CD4-positive, alpha-beta memory T cell (primary cell): ENCODE results near the gene PDPR. TPM values are rescaled to one million over a fixed set of nuclear protein-coding genes. Genes with fewer than 3 reads are reported as not detected.
A peak's percentile ranks its signal among the peaks of the same experiment; 100 is the strongest.
"Not testable (repeated sequence)": the region's sequence is repeated elsewhere in the genome, so short reads cannot be mapped to it uniquely, and the experiment has no call there.

Experiments
- CTCF ChIA-PET: fragments of 350-600 bp; sonication (Branson Sonifier 250); formaldehyde crosslinking; loops from one replicate; lab custom pipeline; 2021; ENCODE audit warnings: inconsistent platforms; ENCODE audit not compliant: partially characterized antibody; lab: Charles Lee
- POLR2A ChIA-PET: fragments of 350-600 bp; sonication (Branson Sonifier 250); formaldehyde crosslinking; loops from one replicate; lab custom pipeline; 2021; ENCODE audit not compliant: partially characterized antibody; lab: Charles Lee
- DNase-seq, 5 donors: peaks; one replicate each; pipeline versions ENCODE4 v3.0.0 to v3.0.0-alpha.2; 2020 to 2022; ENCODE audit warnings: mixed read lengths in 1 of 5
- H3K27ac ChIP-seq: one replicate; pipeline ENCODE4 v1.7.0; 2013; ENCODE audit warnings: low read depth, low read length
- H3K27me3 ChIP-seq: 2 replicates; pipeline ENCODE4 v1.7.0; 2013; ENCODE audit warnings: mild to moderate bottlenecking, low read length, moderate library complexity; ENCODE audit not compliant: insufficient read depth
- H3K36me3 ChIP-seq: 2 replicates; pipeline ENCODE4 v1.7.0; 2013; ENCODE audit warnings: mild to moderate bottlenecking, low read length, moderate library complexity; ENCODE audit not compliant: insufficient read depth
- H3K4me1 ChIP-seq: 2 replicates; pipeline ENCODE4 v1.7.0; 2013; ENCODE audit warnings: mild to moderate bottlenecking, low read length, moderate library complexity; ENCODE audit not compliant: insufficient read depth
- H3K4me3 ChIP-seq, 2 donors: one replicate each; pipeline ENCODE4 v1.7.0; 2013; ENCODE audit warnings: low read length in 2 of 2, mild to moderate bottlenecking in 1 of 2
- H3K9me3 ChIP-seq, 2 donors: one replicate each; pipeline ENCODE4 v1.7.0; 2013; ENCODE audit warnings: low read length in 2 of 2, control low read depth in 1 of 2; ENCODE audit not compliant: control insufficient read depth in 1 of 2
- H3K27ac Mint-ChIP-seq, 7 donors: one replicate each; pipeline ENCODE4 v1.8.0; 2020 to 2021; ENCODE audit warnings: mixed read lengths in 7 of 7, mild to moderate bottlenecking in 6 of 7, inconsistent platforms in 3 of 7, moderate library complexity in 3 of 7
- H3K27me3 Mint-ChIP-seq, 2 donors: one replicate each; pipeline ENCODE4 v1.8.0; 2020 to 2021; ENCODE audit warnings: mixed read lengths in 2 of 2
- H3K36me3 Mint-ChIP-seq, 2 donors: one replicate each; pipeline ENCODE4 v1.8.0; 2020 to 2021; ENCODE audit warnings: mixed read lengths in 2 of 2, inconsistent platforms in 1 of 2, mild to moderate bottlenecking in 1 of 2
- H3K4me1 Mint-ChIP-seq, 4 donors: one replicate each; pipeline ENCODE4 v1.8.0; 2020 to 2021; ENCODE audit warnings: mixed read lengths in 4 of 4, mild to moderate bottlenecking in 1 of 4
- H3K4me3 Mint-ChIP-seq, 8 donors: one replicate each; pipeline ENCODE4 v1.8.0; 2020 to 2021; ENCODE audit warnings: mixed read lengths in 8 of 8, mild to moderate bottlenecking in 7 of 8, moderate library complexity in 6 of 8, inconsistent platforms in 3 of 8
- H3K9me3 Mint-ChIP-seq, 8 donors: one replicate each; pipeline ENCODE4 v1.8.0; 2020 to 2021; ENCODE audit warnings: mixed read lengths in 8 of 8, mild to moderate bottlenecking in 5 of 8, inconsistent platforms in 3 of 8, moderate library complexity in 1 of 8
- intact Hi-C: fragments of 100-400 bp; cut with micrococcal nuclease; formaldehyde crosslinking; loops from one replicate; pipeline ENCODE4 v1.15.1; 2023
- polyA plus RNA-seq, 2 donors: library from polyadenylated mRNA; unstranded; fragments of 300-500 nt; fragmentation: Illumina TruSeq; gene quantifications; one replicate each; pipeline ENCODE4 v1.2.3, GENCODE V29; 2021
- total RNA-seq, 2 experiments: library from RNA; stranded (reverse); gene quantifications; one replicate each; pipeline ENCODE4 v1.2.3, GENCODE V29; 2021

PDPR gene
- total and polyA plus RNA-seq, 4 experiments from 2014 or later: 4.4 to 37.0 (median 23.8) TPM

DNA sequence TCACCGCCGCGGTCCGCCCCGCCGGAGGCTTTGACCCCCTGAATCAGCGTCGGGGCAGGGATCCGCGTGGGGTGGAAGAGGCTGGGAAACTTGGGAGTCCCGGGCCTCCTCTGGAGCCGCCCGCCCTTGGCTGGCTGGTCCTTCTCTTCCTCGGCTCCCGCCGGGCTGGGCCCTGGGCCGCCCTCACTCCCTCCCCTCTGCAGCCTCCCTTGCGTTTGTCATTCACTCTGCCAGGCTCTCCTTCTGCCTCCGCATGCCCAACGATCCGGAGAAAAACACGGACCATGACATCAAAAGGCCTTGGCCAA is 74.4 kb downstream of the PDPR start:
- intact Hi-C loops, H3K27me3 Mint-ChIP-seq, POLR2A ChIA-PET, H3K27ac ChIP-seq, DNase-seq, H3K27me3 ChIP-seq, H3K9me3 ChIP-seq, H3K9me3 Mint-ChIP-seq, H3K4me3 Mint-ChIP-seq, H3K36me3 Mint-ChIP-seq, H3K4me1 ChIP-seq, H3K4me3 ChIP-seq, H3K36me3 ChIP-seq, CTCF ChIA-PET, H3K4me1 Mint-ChIP-seq, H3K27ac Mint-ChIP-seq: not testable (repeated sequence)

- CTCF ChIA-PET, H3K36me3 ChIP-seq, H3K9me3 ChIP-seq, H3K4me1 Mint-ChIP-seq, intact Hi-C loops, H3K4me3 ChIP-seq, POLR2A ChIA-PET, DNase-seq, H3K4me1 ChIP-seq, H3K27me3 ChIP-seq, H3K27me3 Mint-ChIP-seq, H3K9me3 Mint-ChIP-seq, H3K36me3 Mint-ChIP-seq, H3K4me3 Mint-ChIP-seq, H3K27ac ChIP-seq, H3K27ac Mint-ChIP-seq: not testable (repeated sequence)
Measured at GRCh38 chr16:70190574-70190973, 76.4 kb downstream of the PDPR start.

DNA sequence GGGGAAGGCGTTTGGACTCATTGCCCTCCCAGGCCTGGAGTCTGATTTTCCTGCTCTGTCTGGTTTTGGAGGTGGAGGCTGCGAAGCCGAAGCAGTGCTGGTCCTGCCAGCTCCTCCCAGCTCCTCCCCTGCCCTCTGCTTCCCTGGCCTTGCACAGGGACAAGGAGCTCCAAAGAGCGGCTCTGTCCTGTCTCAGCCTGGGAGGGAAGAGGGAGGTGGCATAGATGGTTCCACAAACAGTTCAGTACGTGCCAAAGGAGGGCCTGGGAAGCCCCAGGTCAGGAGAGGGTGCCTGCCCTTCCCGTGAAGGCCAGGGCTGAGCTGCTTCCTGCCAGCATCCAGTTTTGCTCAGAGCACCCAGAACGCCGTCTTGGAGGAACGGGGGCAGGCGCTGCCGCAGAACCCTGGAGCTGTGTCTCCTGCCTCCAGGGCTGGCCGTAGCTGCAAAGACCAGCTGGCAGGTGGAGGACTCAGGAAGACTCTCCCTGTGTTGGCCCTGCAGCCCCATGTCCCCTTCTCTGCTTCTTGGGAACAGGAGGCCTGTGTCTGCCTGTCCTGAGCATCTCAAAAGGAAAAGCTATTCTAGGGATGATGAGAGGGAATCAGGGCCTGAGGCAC is 82.7 kb downstream of the PDPR start:
- H3K4me3 ChIP-seq, H3K27ac Mint-ChIP-seq, H3K9me3 Mint-ChIP-seq, H3K27ac ChIP-seq, DNase-seq, H3K4me3 Mint-ChIP-seq, H3K4me1 Mint-ChIP-seq, CTCF ChIA-PET, H3K36me3 ChIP-seq, H3K36me3 Mint-ChIP-seq, intact Hi-C loops, H3K4me1 ChIP-seq, POLR2A ChIA-PET, H3K9me3 ChIP-seq, H3K27me3 Mint-ChIP-seq, H3K27me3 ChIP-seq: not testable (repeated sequence)

DNA sequence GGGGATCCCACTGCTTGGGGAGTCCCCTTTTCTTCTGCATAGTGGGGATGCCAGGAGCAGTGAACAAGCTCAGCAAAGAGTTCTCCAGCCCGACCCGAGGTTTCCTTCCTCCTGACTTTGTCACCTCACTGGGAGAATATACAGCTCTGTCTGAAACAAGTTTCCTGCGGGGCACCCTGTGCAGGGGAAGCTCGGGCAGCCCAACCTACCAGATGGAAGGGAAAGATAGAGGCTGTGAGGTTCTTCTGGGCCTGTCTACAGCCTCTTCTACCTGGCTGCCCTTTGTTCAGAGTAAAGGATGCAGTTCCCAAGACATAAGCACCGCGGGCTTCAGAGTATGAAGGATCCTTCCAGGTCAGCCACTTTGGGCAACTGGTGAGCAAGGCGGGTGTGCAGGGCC is 83.5 kb downstream of the PDPR start:
- intact Hi-C loops, H3K36me3 ChIP-seq, H3K9me3 Mint-ChIP-seq, H3K4me3 Mint-ChIP-seq, H3K27ac Mint-ChIP-seq, H3K27me3 Mint-ChIP-seq, CTCF ChIA-PET, H3K4me1 ChIP-seq, H3K4me3 ChIP-seq, H3K4me1 Mint-ChIP-seq, H3K27me3 ChIP-seq, H3K9me3 ChIP-seq, POLR2A ChIA-PET, DNase-seq, H3K27ac ChIP-seq, H3K36me3 Mint-ChIP-seq: not testable (repeated sequence)

DNA sequence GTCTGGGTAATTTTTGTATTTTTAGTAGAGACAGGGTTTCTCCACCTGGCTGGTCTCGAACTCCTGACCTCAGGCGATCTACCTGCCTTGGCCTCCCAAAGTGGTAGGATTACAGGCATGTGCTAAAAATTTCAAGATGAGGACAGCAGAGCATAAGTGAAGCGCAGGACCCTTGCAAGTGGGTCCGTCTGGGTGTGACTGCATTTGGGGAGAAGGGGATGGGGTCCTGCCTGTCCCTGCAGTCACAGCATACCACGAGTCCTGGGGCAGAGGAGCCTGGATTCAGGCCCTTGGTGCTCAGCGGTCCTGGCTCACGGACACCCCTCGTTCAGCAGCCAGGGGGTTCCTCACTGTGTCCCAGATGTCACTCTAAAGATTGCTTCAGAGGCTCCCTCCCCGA is 84.1 kb downstream of the PDPR start:
- H3K27ac ChIP-seq, CTCF ChIA-PET, H3K36me3 ChIP-seq, H3K4me3 ChIP-seq, H3K4me3 Mint-ChIP-seq, POLR2A ChIA-PET, H3K27me3 Mint-ChIP-seq, H3K9me3 ChIP-seq, H3K36me3 Mint-ChIP-seq, H3K27ac Mint-ChIP-seq, H3K4me1 Mint-ChIP-seq, H3K9me3 Mint-ChIP-seq, H3K4me1 ChIP-seq, intact Hi-C loops, H3K27me3 ChIP-seq, DNase-seq: not testable (repeated sequence)

- intact Hi-C loops, POLR2A ChIA-PET, H3K4me1 ChIP-seq, CTCF ChIA-PET, H3K4me3 ChIP-seq, H3K36me3 Mint-ChIP-seq, H3K4me3 Mint-ChIP-seq, H3K27me3 Mint-ChIP-seq, H3K9me3 ChIP-seq, H3K36me3 ChIP-seq, H3K27me3 ChIP-seq, H3K4me1 Mint-ChIP-seq, H3K27ac ChIP-seq, DNase-seq, H3K9me3 Mint-ChIP-seq: not testable (repeated sequence)
- peak overlapping the region in 2 of 7 donors; percentile 55 to 69 for H3K27ac Mint-ChIP-seq
Measured at GRCh38 chr16:70198666-70199065, 84.5 kb downstream of the PDPR start.

GRCh38 chr16:70199170-70199569 is 85.0 kb downstream of the PDPR start:
- H3K36me3 ChIP-seq, H3K9me3 ChIP-seq, H3K27ac Mint-ChIP-seq, H3K4me3 Mint-ChIP-seq, H3K9me3 Mint-ChIP-seq, H3K27ac ChIP-seq, H3K4me1 Mint-ChIP-seq, H3K4me3 ChIP-seq, H3K4me1 ChIP-seq, H3K27me3 Mint-ChIP-seq, CTCF ChIA-PET, H3K27me3 ChIP-seq, POLR2A ChIA-PET, DNase-seq, H3K36me3 Mint-ChIP-seq, intact Hi-C loops: not testable (repeated sequence)

- H3K36me3 Mint-ChIP-seq, H3K27me3 ChIP-seq, H3K36me3 ChIP-seq, H3K9me3 ChIP-seq, CTCF ChIA-PET, H3K27ac Mint-ChIP-seq, intact Hi-C loops, H3K4me1 Mint-ChIP-seq, H3K4me1 ChIP-seq, DNase-seq, H3K27me3 Mint-ChIP-seq, H3K27ac ChIP-seq, H3K9me3 Mint-ChIP-seq, H3K4me3 ChIP-seq, POLR2A ChIA-PET, H3K4me3 Mint-ChIP-seq: not testable (repeated sequence)
Measured at GRCh38 chr16:70200063-70200462, 85.9 kb downstream of the PDPR start.
